Nephron (organoid): ENCODE data around the gene CABP1.

Source experiments
- H3K27ac Mint-ChIP-seq, 3 experiments: 2 replicates each; pipeline ENCODE4 v1.8.0; 2020; ENCODE audit warnings: mixed read lengths in 3 of 3, mild to moderate bottlenecking in 2 of 3, moderate library complexity in 1 of 3
- H3K27me3 Mint-ChIP-seq: 2 replicates; pipeline ENCODE4 v1.8.0; 2021; ENCODE audit warnings: low read depth, mild to moderate bottlenecking, moderate library complexity, mixed read lengths
- H3K36me3 Mint-ChIP-seq: 2 replicates; pipeline ENCODE4 v1.8.0; 2020; ENCODE audit warnings: low read depth, mixed read lengths
- H3K4me1 Mint-ChIP-seq: 2 replicates; pipeline ENCODE4 v1.8.0; 2020; ENCODE audit warnings: mixed read lengths
- H3K4me3 Mint-ChIP-seq, 3 experiments: 2 replicates each; pipeline ENCODE4 v1.8.0; 2020; ENCODE audit warnings: mild to moderate bottlenecking in 3 of 3, mixed read lengths in 3 of 3, moderate library complexity in 2 of 3
- H3K9me3 Mint-ChIP-seq: 2 replicates; pipeline ENCODE4 v1.8.0; 2020; ENCODE audit warnings: mixed read lengths
- TF ChIP-seq, protein P1 (sequence below), 3 experiments: fragments of 200-600 bp; sonication (generic); IDR thresholded peaks; one replicate each; pipeline ENCODE4 v1.5.0; 2021; ENCODE audit warnings: antibody characterized with exemption in 3 of 3; ENCODE audit not compliant: unreplicated experiment in 3 of 3

CABP1 gene

DNA sequence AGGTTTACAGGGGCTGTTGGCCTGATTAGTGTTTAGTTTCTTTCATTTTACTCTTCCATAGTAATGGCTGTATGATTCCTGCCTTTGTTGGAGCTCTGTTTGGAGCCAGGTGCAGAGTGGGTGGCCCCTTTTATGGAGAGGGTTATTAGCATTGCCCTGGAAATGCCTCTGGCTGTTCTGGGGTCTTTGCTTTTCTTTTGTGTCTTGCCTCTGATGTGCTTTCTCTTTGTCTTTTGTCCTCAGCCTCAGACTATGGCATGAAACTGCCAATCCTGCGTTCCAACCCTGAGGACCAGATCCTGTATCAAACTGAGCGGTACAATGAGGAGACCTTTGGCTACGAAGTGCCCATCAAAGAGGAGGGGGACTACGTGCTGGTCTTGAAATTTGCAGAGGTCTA lies 53.4 kb downstream of the CABP1 start:
- H3K4me1 Mint-ChIP-seq: peaks cover 47% of the 10 kb centered on the region
- H3K27ac Mint-ChIP-seq: peak overlapping the region; percentile 54 to 82 (median 72)
- no peaks in the 10 kb centered on the region for H3K9me3 Mint-ChIP-seq
- TF ChIP-seq, protein P1, sequence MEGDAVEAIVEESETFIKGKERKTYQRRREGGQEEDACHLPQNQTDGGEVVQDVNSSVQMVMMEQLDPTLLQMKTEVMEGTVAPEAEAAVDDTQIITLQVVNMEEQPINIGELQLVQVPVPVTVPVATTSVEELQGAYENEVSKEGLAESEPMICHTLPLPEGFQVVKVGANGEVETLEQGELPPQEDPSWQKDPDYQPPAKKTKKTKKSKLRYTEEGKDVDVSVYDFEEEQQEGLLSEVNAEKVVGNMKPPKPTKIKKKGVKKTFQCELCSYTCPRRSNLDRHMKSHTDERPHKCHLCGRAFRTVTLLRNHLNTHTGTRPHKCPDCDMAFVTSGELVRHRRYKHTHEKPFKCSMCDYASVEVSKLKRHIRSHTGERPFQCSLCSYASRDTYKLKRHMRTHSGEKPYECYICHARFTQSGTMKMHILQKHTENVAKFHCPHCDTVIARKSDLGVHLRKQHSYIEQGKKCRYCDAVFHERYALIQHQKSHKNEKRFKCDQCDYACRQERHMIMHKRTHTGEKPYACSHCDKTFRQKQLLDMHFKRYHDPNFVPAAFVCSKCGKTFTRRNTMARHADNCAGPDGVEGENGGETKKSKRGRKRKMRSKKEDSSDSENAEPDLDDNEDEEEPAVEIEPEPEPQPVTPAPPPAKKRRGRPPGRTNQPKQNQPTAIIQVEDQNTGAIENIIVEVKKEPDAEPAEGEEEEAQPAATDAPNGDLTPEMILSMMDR (IDR thresholded peaks at IDR 0.05; ENCODE audit: unreplicated experiment in 3 of 3): no peak
- no peaks in the 10 kb centered on the region for H3K27me3 Mint-ChIP-seq
- peaks cover 58% of the 10 kb centered on the region for H3K36me3 Mint-ChIP-seq
- no peak overlapping the region for H3K4me3 Mint-ChIP-seq

DNA sequence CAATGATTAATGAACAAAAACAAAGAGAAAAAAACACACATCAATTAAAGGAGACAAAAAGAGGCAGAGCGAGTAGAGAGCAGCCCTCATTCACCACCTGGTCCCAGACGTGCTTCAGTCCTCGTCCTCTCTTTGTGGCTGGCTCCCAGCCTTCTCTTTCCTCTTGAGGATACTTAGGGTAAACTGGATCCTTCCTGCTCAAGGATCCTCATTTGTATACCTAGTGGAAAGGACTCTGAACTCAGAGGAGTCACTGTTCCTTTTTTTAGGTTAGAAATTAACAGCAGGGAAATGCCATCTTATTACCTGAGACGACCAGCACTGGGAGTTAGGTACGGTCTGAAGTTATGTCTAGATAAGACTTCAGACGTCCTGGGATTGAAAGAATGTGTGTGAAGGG lies 56.2 kb downstream of the CABP1 start:
- H3K27me3 Mint-ChIP-seq: no peaks in the 10 kb centered on the region
- H3K9me3 Mint-ChIP-seq: no peaks in the 10 kb centered on the region
- peak overlapping the region; percentile 24 to 88 (median 47) for H3K27ac Mint-ChIP-seq
- H3K4me1 Mint-ChIP-seq: peaks cover 22% of the 10 kb centered on the region
- no peak overlapping the region for H3K4me3 Mint-ChIP-seq
- TF ChIP-seq, protein P1 (IDR thresholded peaks at IDR 0.05; ENCODE audit: unreplicated experiment in 3 of 3): no peak
- peaks cover 80% of the 10 kb centered on the region for H3K36me3 Mint-ChIP-seq

DNA sequence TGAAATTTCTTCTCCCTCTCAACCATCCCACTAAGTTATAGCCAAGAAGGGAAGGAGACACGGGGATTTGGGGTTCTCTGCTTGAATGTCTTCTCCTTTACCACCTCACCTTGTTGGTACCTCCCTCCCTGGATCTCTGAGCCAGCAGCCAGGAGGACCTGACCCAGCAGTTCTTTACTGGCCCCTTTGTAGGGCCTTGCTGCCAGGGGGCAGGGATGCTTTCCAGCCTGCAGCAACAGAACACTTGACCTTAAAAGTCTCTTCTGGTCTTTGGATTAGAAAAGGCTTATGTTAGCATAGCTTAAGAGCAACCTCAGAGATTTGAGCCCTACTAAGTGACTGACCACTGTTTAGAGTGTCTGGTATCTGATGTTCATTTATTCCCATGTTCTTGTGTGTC lies 56.9 kb downstream of the CABP1 start:
- Mint-ChIP-seq H3K36me3 (peaks cover 85% of the 10 kb centered on the region), H3K27ac (peak overlapping the region in 2 of 3 experiments; percentile 66 to 88), H3K27me3 (no peaks in the 10 kb centered on the region), H3K4me1 (peaks cover 17% of the 10 kb centered on the region), H3K9me3 (no peaks in the 10 kb centered on the region), H3K4me3 (no peak overlapping the region)
- TF ChIP-seq, protein P1 (IDR thresholded peaks at IDR 0.05; ENCODE audit: unreplicated experiment in 3 of 3): no peak

DNA sequence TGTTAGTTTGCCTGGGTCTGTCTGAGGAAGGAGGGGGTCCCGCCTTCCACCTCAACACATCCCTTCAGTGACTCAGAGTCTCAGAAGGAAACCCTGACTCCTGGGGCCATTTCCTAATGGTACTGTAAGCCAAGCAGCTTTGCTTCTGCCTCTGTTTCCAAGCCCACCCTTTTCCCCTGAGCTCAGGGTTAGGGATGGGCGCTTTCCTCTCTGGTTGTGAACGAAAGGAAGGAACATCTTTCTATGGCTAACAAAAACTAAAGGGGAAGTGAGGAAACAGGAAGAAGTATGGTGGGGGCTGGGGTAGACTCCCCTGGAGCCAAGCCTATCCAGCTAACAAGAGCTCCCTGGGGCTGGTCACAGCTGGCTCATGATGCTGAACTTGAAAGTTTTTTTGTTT lies 58.2 kb downstream of the CABP1 start:
- Mint-ChIP-seq H3K4me1 (peaks cover 4% of the 10 kb centered on the region), H3K9me3 (no peaks in the 10 kb centered on the region), H3K36me3 (peaks cover 81% of the 10 kb centered on the region), H3K4me3 (no peak overlapping the region), H3K27ac (no peak overlapping the region), H3K27me3 (no peaks in the 10 kb centered on the region)
- TF ChIP-seq, protein P1 (IDR thresholded peaks at IDR 0.05; ENCODE audit: unreplicated experiment in 3 of 3): no peak

DNA sequence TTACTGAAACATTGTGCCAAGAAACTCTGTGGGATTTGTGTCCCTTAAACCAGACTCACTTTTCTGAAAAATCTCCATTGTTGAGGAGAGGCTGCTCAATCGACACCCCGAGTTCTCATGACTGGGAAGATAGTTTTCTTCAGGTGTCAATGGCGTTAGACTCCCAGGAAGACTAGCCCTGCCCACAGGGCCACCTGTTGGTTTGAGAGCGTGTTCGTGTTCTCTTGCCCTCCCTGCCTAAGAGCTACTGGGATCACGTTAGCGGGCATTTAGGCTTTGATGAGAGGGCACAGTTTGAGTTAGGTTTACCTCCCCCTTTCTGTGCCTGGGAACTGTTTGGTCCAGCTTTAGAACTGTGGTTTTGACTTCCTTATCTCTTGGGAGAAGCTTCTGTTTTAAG lies 59.1 kb downstream of the CABP1 start:
- Mint-ChIP-seq H3K9me3 (no peaks in the 10 kb centered on the region), H3K4me1 (no peaks in the 10 kb centered on the region), H3K36me3 (peaks cover 74% of the 10 kb centered on the region), H3K27ac (no peak overlapping the region), H3K4me3 (no peak overlapping the region), H3K27me3 (no peaks in the 10 kb centered on the region)
- TF ChIP-seq, protein P1 (IDR thresholded peaks at IDR 0.05; ENCODE audit: unreplicated experiment in 3 of 3): no peak

DNA sequence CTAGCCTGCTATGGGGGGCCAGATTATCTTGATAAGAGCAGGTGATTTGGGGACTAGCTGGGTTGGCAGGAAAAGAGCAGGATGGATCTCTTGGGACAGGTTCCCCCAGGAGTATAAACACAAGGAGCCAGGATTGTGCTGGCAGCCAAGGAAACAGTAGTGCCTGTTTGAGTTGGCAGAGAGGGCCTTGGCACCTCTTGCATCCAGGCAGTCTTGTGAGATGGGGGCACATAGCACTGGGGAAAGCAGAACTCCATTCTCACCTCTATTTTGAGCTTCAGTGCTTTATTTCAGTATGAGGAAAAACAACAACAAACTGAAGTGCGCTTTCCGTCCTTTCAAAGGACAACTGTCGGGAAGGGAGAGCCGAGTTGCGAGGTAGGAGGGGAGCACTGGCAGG lies 60.5 kb downstream of the CABP1 start:
- TF ChIP-seq, protein P1 (IDR thresholded peaks at IDR 0.05; ENCODE audit: unreplicated experiment in 3 of 3): no peak
- Mint-ChIP-seq H3K4me1 (no peaks in the 10 kb centered on the region), H3K36me3 (peaks cover 66% of the 10 kb centered on the region), H3K27me3 (no peaks in the 10 kb centered on the region), H3K9me3 (no peaks in the 10 kb centered on the region), H3K27ac (no peak overlapping the region), H3K4me3 (no peak overlapping the region)
